ACC112 (cell line): Measurements from ENCODE around the gene SYTL3.
A peak's percentile ranks its signal among the peaks of the same experiment; 100 is the strongest.
"Not testable (repeated sequence)": the region's sequence is repeated elsewhere in the genome, so short reads cannot be mapped to it uniquely, and the experiment has no call there.

ENCODE experiments used
- H2AFZ ChIP-seq: fragments of 200-600 bp; sonication (generic); one replicate; pipeline ENCODE4 v1.6.0; 2017; ENCODE audit warnings: antibody characterized with exemption, low read length; ENCODE audit not compliant: unreplicated experiment
- H3K27ac ChIP-seq: fragments of 200-600 bp; sonication (generic); 2 replicates; pipeline ENCODE4 v1.5.1; 2014; ENCODE audit warnings: low read depth, mild to moderate bottlenecking, antibody characterized with exemption, low read length, moderate library complexity
- H3K27me3 ChIP-seq: fragments of 200-600 bp; sonication (generic); 2 replicates; pipeline ENCODE4 v1.6.1; 2014; ENCODE audit warnings: mild to moderate bottlenecking, antibody characterized with exemption, low read length, moderate library complexity, mixed read lengths; ENCODE audit not compliant: insufficient read depth
- H3K36me3 ChIP-seq: fragments of 200-600 bp; sonication (generic); 2 replicates; pipeline ENCODE4 v1.6.1; 2016; ENCODE audit warnings: mild to moderate bottlenecking, antibody characterized with exemption, low read length, moderate library complexity, mixed read lengths; ENCODE audit not compliant: insufficient read depth
- H3K4me1 ChIP-seq: fragments of 200-600 bp; sonication (generic); one replicate; pipeline ENCODE4 v1.6.1; 2016; ENCODE audit warnings: low read length, mixed read lengths; ENCODE audit not compliant: insufficient read depth, unreplicated experiment, control insufficient read depth
- H3K4me3 ChIP-seq: fragments of 200-600 bp; sonication (generic); 2 replicates; pipeline ENCODE4 v1.5.1; 2014; ENCODE audit warnings: mild to moderate bottlenecking, low read depth, low read length
- H3K79me2 ChIP-seq: fragments of 200-600 bp; sonication (generic); one replicate; pipeline ENCODE4 v1.6.0; 2016; ENCODE audit warnings: low read length; ENCODE audit not compliant: control insufficient read depth, unreplicated experiment, insufficient read depth

The SYTL3 gene

GRCh38 chr6:158655569-158656450, 6.0 kb downstream of the SYTL3 start:
- Histone ChIP-seq H3K27ac (peak overlapping the region; percentile 65; the same call in 1 of the 2 replicates), H2AFZ (no peak overlapping the region), H3K36me3 (no peaks in the 10 kb centered on the region), H3K4me3 (no peak overlapping the region), H3K27me3 (no peaks in the 10 kb centered on the region), H3K4me1 (peaks cover 23% of the 10 kb centered on the region), H3K79me2 (no peaks in the 10 kb centered on the region)

GRCh38 chr6:158656986-158657385, 7.1 kb downstream of the SYTL3 start:
- H2AFZ ChIP-seq, H3K27ac ChIP-seq, H3K79me2 ChIP-seq, H3K27me3 ChIP-seq, H3K36me3 ChIP-seq, H3K4me3 ChIP-seq: not testable (repeated sequence)
- H3K4me1 ChIP-seq: peaks cover 23% of the 10 kb centered on the region

GRCh38 chr6:158660333-158660754, 10.5 kb downstream of the SYTL3 start:
- Histone ChIP-seq H3K4me1 (peaks cover 9% of the 10 kb centered on the region), H3K27ac (no peak overlapping the region), H3K36me3 (no peaks in the 10 kb centered on the region), H3K79me2 (no peaks in the 10 kb centered on the region), H3K27me3 (peaks cover 7% of the 10 kb centered on the region; the same call in 1 of the 2 replicates), H3K4me3 (no peak overlapping the region), H2AFZ (no peak overlapping the region)

GRCh38 chr6:158661156-158661685, 11.4 kb downstream of the SYTL3 start:
- H3K79me2 ChIP-seq: no peaks in the 10 kb centered on the region
- no peak overlapping the region for H3K27ac ChIP-seq
- H3K27me3 ChIP-seq: peaks cover 7% of the 10 kb centered on the region; the same call in 1 of the 2 replicates
- no peak overlapping the region for H3K4me3 ChIP-seq
- no peak overlapping the region for H2AFZ ChIP-seq
- H3K36me3 ChIP-seq: no peaks in the 10 kb centered on the region
- peaks cover 5% of the 10 kb centered on the region for H3K4me1 ChIP-seq

- Histone ChIP-seq H3K4me1 (no peaks in the 10 kb centered on the region), H3K27me3 (peaks cover 7% of the 10 kb centered on the region; the same call in 1 of the 2 replicates)
Measured at GRCh38 chr6:158662607-158662953, 12.7 kb downstream of the SYTL3 start.

GRCh38 chr6:158662954-158663624, 13.2 kb downstream of the SYTL3 start:
- Histone ChIP-seq H3K79me2 (no peaks in the 10 kb centered on the region), H2AFZ (no peak overlapping the region), H3K4me3 (no peak overlapping the region), H3K36me3 (no peaks in the 10 kb centered on the region), H3K27me3 (peaks cover 7% of the 10 kb centered on the region; the same call in 1 of the 2 replicates), H3K4me1 (no peaks in the 10 kb centered on the region), H3K27ac (no peak overlapping the region)

More at GRCh38 chr6:158662607-158662953, 12.7 kb downstream of the SYTL3 start:
- Histone ChIP-seq H2AFZ (no peak overlapping the region), H3K79me2 (no peaks in the 10 kb centered on the region), H3K27ac (no peak overlapping the region), H3K4me3 (no peak overlapping the region), H3K36me3 (no peaks in the 10 kb centered on the region)

GRCh38 chr6:158663625-158664165, 13.8 kb downstream of the SYTL3 start:
- H3K27ac ChIP-seq: no peak overlapping the region
- no peaks in the 10 kb centered on the region for H3K79me2 ChIP-seq
- H2AFZ ChIP-seq: no peak overlapping the region
- no peaks in the 10 kb centered on the region for H3K4me1 ChIP-seq
- no peak overlapping the region for H3K4me3 ChIP-seq
- H3K36me3 ChIP-seq: no peaks in the 10 kb centered on the region
- H3K27me3 ChIP-seq: peaks cover 7% of the 10 kb centered on the region; the same call in 1 of the 2 replicates

GRCh38 chr6:158665332-158665731, 15.5 kb downstream of the SYTL3 start:
- no peak overlapping the region for H3K27ac ChIP-seq

GRCh38 chr6:158666628-158667359, 16.9 kb downstream of the SYTL3 start:
- H3K79me2 ChIP-seq: no peaks in the 10 kb centered on the region
- no peaks in the 10 kb centered on the region for H3K4me1 ChIP-seq
- no peak overlapping the region for H3K4me3 ChIP-seq
- no peaks in the 10 kb centered on the region for H3K36me3 ChIP-seq
- H3K27me3 ChIP-seq: peaks cover 7% of the 10 kb centered on the region; the same call in 1 of the 2 replicates
- H3K27ac ChIP-seq: no peak overlapping the region
- H2AFZ ChIP-seq: no peak overlapping the region

More at GRCh38 chr6:158665332-158665731, 15.5 kb downstream of the SYTL3 start:
- no peak overlapping the region for H2AFZ ChIP-seq
- H3K4me3 ChIP-seq: no peak overlapping the region
- H3K79me2 ChIP-seq: no peaks in the 10 kb centered on the region
- H3K36me3 ChIP-seq: no peaks in the 10 kb centered on the region
- peaks cover 7% of the 10 kb centered on the region; the same call in 1 of the 2 replicates for H3K27me3 ChIP-seq
- no peaks in the 10 kb centered on the region for H3K4me1 ChIP-seq
